ENCODE results near the gene SDHD. TPM values are rescaled to one million over a fixed set of nuclear protein-coding genes. Genes with fewer than 3 reads are reported as not detected.

Gene SDHD
- 137 and 158 TPM in 2 replicates for total RNA-seq (ENCODE audit: low replicate concordance)

GRCh38 chr11:112086422-112087191 lies at the start of gene SDHD, which contains the start of gene TIMM8B:
TSS of gene SDHD (plus strand) at chr11:112086873. CDS start at chr11:112086908, 35 bp downstream.
TSS of gene TIMM8B (minus strand) at chr11:112086756. CDS start at chr11:112086723, 33 bp downstream.

DNA sequence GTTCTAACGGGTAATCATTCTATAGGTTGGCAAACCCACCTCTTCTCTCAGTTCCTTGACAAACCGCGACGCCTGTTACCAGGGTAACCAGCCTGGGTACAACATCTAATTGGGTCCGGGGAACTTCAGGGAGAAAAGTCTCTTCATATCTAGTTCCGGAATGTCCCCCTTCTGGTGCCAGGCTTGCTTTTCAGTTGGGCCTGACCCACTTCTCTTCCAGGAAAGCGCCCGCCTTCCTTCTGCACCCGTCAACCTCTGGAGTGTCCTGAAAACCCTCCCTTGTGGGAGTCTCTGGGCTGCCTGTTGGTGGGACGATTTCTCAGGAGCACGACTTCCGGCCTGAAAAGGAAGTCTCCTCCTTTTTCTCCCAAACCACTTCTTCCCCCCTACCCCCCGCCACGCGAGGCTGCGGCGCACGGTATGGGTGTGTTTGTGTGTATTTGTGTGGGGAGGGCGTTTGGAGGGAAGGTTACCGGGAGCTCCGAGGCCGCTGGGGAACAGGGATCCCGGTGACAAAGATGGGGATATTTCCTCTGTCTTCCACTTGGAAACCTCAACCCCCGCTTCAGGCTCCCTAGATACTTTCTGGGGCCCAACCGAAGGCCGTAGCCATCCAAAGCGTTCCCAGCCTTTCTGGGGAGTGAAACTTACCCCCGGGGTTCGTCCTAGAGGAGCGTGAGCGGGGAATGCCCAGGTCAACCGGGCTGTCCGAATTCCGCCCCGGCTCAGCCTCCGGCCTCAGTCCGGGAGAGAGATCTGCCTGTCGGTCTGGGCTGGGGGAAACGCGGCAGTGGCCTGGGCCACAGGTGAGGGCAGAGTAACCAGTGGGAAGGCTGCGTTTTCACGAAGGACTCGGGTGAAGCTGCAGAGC lies 12.5 kb upstream of the SDHD start, which contains the start of the genes NKAPD1 and PIH1D2:
NKAPD1 (plus strand) TSS at position 359 of the 871 bp plus-strand sequence. CDS start 1,276 bp downstream, outside the sequence.
PIH1D2 (minus strand) TSS at position 77 of the 871 bp plus-strand sequence. CDS start 843 bp downstream, outside the sequence.

Other genes with a start within 250 kb of the SDHD start
- 15.3 and 23.5 TPM in 2 replicates for gene ALG9, start 215.3 kb upstream of the SDHD start, total RNA-seq (ENCODE audit: low replicate concordance)
- gene FDXACB1, start 207.7 kb upstream of the SDHD start, total RNA-seq (ENCODE audit: low replicate concordance): 1.2 and 1.7 TPM in 2 replicates
- gene CFAP68, start 207.3 kb upstream of the SDHD start, total RNA-seq (ENCODE audit: low replicate concordance): 7.5 and 12.3 TPM in 2 replicates
- gene CRYAB, start 175.1 kb upstream of the SDHD start, total RNA-seq (ENCODE audit: low replicate concordance): 20.4 and 40.8 TPM in 2 replicates
- 1.2 and 1.9 TPM in 2 replicates for gene HSPB2, start 174.1 kb upstream of the SDHD start, total RNA-seq (ENCODE audit: low replicate concordance)
- gene C11orf52, start 168.0 kb upstream of the SDHD start, total RNA-seq (ENCODE audit: low replicate concordance): 0.23 and 0.38 TPM in 2 replicates
- gene DIXDC1, start 149.5 kb upstream of the SDHD start, total RNA-seq (ENCODE audit: low replicate concordance): 17.4 and 21.0 TPM in 2 replicates
- 16.5 and 27.7 TPM in 2 replicates for gene DLAT, start 61.5 kb upstream of the SDHD start, total RNA-seq (ENCODE audit: low replicate concordance)
- 0.12 and 1.1 TPM in 2 replicates for gene PIH1D2, start 12.9 kb upstream of the SDHD start, total RNA-seq (ENCODE audit: low replicate concordance)
- gene NKAPD1, start 12.6 kb upstream of the SDHD start, total RNA-seq (ENCODE audit: low replicate concordance): 11.8 and 19.3 TPM in 2 replicates
- 54.2 and 99.0 TPM in 2 replicates for gene TIMM8B, start 117 bp upstream of the SDHD start, total RNA-seq (ENCODE audit: low replicate concordance)
- gene IL18, start 77.2 kb downstream of the SDHD start, total RNA-seq (ENCODE audit: low replicate concordance): 0.08 and 0.12 TPM in 2 replicates
- 0.15 TPM in 1 of 2 replicates, not detected in the other for gene TEX12, start 80.5 kb downstream of the SDHD start, total RNA-seq (ENCODE audit: low replicate concordance)
- 0.15 and 1.3 TPM in 2 replicates for gene BCO2, start 88.6 kb downstream of the SDHD start, total RNA-seq (ENCODE audit: low replicate concordance)
- 23.4 and 36.2 TPM in 2 replicates for gene PTS, start 139.6 kb downstream of the SDHD start, total RNA-seq (ENCODE audit: low replicate concordance)
- not detected in 2 replicates for gene PLET1, start 174.0 kb downstream of the SDHD start, total RNA-seq (ENCODE audit: low replicate concordance)

All from smooth muscle cell of the coronary artery (primary cell).